HG02571 (cell line): ENCODE data around the gene SLC38A7.
"Not testable (repeated sequence)": the region's sequence is repeated elsewhere in the genome, so short reads cannot be mapped to it uniquely, and the experiment has no call there.

ENCODE experiments used
- ATAC-seq: cut with Tn5 transposase; IDR thresholded peaks from one replicate; pipeline ENCODE4 v1.9.1; 2021; ENCODE audit warnings: mild to moderate bottlenecking, moderate library complexity; ENCODE audit not compliant: unreplicated experiment

SLC38A7 gene

DNA sequence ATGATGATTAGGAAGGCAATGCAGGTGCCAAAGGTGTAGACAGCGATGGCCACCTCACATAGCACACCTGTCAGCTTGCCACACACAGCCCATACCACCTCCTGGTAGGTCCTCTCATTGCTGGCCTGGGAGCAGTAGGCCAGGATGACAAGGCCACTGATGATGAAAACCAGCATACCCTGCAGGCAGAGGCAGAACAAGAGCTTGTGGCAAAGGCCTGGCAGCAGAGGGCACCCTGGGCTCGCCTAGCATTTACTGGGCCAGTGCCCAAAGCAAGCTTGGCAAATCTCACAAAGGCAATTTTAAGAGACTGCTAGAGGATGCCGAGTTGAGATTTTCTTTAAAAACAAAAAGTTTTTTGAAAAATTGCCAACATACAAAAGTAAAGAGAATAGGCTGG lies 5.9 kb downstream of the SLC38A7 start:
- ATAC-seq, result no peak

DNA sequence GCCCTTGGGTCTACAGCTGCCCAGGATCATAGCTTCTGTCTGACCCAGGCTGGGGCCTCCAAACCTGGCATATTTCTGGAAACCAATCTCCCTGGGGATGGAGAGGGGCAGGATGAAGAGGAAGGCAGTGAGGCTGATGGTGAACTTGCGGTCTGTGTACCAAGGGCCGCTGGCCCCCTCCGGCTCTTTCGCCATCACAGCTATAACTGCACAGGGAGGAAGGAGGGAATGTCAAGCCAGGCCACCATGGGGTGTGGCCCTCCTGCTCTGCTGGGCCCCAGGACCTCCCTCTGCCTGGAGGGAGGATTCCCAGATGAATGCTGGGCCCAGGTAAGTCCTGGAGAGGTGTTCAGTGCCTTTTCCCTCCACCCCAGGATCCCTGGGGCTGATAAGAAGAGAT lies 6.3 kb downstream of the SLC38A7 start:
- no peak for ATAC-seq

DNA sequence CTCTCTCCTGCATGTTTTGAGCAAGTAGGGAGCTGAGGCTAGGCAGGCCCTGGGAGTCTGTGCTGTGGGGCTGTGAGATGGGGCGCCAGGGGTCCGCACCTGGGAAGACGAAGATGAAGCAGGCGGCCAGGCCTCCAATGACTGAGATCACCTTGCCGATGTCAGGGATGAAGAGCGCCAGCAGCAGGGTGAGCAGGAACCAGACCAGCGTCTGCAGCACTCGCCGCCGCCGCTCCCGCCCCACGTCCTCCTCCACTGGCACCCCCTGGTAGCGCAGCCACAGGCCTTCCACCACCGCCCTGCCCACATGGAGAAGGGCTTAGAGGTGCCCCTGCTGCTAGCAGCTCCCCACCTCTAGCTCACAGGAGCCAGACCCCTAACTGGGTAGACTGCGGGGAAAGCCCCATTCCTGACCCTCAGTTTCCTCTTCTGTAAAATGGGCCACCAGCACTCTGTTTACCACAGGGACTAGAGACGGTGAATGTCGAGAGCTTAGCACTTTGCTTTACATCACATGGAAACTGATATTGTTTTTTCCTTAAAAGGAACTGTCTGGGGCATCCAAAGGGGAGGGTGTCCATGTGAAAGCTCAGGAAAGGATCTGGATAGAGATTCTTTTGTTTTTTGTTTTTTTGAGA lies 13.5 kb downstream of the SLC38A7 start:
- no peak for ATAC-seq

DNA sequence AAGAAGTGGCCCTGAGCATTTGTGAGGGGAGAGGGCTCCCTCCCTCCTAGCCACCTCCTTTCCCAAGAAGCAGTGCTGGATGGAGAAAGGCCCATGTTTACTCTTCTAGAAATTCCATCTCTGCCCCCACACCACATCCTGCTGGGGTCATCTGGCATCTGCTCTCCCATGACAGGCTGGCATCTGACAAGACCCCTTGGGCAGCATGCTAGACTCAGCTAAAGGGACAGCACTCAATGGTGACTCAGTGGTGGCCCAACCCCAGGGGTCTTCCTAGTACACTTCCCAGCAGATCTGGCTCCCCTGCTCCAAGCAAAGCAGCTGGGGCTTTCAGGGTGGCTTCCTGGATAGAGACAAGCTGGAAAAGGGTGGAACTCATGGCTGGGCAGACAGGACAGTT lies 14.4 kb downstream of the SLC38A7 start:
- ATAC-seq, result no peak

DNA sequence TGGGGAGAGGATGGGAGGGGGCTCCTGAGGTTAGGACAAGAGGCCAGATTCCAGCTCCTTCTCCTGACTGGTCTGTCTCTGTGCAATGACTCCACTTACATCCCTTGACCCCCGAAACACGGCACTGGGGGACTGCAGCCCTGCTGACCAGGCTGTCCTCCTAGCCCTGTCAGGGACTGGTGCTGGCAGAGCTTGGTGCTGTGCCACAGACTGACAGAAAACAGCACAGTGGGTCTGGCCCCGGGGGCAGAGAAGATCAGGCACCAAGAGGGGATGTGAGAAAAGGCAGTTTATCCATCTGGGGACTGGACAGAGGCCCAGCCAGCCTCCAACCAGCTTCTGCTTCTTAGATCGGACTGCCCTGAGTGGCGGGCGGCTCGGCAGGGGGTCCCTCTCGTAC lies 19.4 kb downstream of the SLC38A7 start:
- ATAC-seq, result no peak

DNA sequence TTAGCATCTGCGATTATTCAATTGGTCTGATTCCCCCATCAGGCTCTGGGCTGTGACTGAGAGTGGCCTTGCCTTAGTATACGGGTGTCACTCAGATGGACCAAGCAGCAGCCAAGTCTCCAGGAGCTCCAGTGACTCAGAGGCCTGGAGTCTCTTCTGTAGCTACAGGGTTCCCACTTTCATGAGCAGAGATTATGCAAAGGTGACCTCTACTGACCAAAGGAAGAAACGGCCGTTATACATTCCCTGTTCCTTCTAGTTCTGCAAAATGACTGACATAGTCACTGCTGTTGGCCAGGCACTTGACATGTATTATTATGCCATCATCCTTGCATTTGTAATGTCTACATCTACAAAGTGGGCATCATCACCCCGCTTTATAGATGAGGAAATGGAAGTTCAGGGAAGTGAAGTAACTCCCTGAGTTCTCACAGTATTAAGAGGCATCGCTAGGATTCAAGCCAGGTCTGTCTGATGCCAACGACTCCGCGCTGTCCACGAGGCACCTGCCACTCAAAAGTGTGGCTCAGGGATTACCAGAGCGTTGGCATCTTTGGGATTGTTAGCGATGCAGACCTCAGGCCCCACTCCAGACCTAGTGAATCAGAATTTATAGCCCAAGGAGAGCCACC lies 23.3 kb downstream of the SLC38A7 start:
- ATAC-seq, result peak; percentile 78

DNA sequence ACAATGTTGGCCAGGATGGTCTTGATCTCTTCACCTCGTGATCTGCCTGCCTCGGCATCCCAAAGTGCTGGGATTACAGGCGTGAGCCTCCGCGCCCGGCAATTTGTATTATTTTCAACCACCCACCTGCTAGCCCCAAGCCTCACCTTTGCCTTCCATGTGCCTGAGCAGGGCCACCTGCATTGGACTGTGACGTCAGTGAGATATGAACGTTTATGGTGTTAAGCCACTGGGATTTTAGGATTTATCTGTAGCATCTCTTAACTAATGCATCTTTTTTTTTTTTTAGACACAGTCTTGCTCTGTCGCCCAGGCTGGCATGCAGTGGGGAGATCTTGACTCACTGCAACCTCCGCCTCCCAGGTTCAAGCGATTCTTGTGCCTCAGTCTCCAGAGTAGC lies 24.7 kb downstream of the SLC38A7 start:
- ATAC-seq, result not testable (repeated sequence)

DNA sequence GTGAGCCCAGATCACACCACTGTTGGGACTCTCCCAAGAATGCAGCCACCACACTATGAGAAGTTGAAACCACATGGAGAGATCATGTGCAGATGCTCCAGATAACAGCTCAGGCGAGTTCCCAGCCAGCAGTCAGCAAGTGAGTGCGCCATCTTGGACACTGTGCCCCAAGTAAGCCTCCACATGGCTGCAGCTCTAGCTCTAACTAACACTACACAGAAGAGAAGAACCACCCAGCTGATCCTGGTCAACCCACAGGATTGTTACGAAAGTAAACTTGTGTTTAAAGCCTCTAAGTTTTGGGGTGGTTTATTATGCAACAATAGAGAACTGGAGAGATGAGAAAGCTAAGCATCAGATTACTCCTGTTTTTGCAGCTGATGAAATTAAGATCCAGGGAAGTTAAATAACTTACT lies 25.8 kb downstream of the SLC38A7 start:
- ATAC-seq, result no peak

DNA sequence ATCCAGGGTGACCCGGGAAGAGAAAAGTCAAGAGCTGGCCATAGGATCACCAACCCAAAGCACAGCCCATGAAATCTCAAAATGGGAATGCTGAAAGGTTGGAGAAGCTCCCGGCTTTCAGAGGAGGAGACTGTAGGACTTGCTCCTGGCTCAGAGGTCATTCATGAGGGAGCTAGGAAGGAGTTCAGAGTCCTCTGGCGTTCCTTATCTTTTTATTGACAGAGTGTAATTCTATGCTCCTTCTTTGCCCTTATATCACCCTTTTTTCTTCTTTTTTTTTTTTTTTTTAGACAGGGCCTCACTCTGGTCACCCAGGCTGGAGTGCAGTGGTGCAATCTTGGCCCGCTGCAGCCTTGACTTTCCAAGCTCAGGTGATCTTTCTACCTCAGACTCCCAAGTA lies 27.7 kb downstream of the SLC38A7 start:
- no peak for ATAC-seq

DNA sequence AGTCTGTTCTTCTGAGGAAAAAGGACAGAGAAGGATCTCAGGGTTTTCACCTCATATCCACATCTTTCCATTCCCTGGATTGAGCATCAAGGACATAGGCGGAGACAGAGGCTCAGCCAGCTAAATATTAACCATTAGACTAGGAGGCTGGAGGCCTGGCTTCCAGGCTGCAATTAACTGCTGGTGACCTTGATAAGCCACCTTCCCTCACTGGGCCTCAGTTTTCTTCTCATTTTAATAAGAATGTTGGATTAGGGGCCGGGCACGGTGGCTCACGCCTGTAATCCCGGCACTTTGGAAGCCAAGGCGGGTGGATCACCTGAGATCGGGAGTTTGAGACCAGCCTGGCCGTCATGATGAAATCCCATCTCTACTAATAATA lies 29.4 kb downstream of the SLC38A7 start:
- ATAC-seq, result no peak

DNA sequence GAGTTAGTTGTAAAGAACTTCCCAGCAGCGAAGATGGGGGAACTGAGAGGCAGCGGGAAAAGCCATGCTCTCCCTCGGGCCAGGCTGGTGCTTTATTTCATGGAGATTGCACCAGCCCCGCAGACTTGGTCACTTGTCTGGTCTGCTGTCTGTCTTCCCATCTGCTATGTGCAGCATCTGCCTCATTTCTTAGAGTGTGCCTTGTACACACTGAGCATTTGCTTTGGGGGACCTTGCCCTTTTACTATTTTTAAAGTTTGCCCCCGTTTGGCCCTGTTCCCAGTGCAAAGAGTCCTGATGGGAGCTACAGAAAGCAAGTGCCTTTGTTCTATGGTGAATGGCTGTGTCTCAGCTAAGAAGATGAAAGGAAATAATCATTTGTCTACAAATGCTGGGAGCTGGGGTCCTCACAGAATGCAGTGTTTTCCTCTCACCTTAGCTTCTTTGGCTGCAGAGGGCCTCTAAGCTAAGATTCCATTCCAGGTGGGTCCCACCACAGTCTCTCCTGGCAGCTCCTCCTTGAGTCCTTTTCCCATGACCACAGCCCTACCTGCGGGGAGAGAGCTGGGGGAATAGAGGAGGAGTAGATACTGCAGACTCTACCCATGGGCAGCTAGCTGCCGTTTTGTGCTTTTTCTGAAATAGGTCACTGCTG lies 29.9 kb downstream of the SLC38A7 start:
- no peak for ATAC-seq

DNA sequence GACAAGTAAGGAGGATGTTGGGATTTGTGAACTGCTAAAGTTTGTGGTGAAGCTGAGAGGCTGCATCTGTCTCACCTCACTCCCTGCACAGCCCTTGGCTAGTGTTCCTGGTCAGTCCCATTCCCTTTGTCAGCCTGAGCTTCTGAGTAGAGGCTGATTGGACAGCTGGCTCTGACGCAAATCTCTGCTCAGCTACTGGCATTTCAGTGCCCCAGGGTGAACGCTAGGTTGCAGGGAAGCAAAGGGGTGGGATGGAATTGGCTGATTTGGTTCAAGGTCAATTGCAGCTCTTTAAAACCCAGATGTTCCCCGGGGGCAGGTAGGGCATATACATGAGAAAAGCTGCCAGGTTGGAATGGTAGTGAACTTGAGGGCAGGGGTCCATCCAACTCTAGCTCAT lies 31.8 kb downstream of the SLC38A7 start:
- no peak for ATAC-seq

DNA sequence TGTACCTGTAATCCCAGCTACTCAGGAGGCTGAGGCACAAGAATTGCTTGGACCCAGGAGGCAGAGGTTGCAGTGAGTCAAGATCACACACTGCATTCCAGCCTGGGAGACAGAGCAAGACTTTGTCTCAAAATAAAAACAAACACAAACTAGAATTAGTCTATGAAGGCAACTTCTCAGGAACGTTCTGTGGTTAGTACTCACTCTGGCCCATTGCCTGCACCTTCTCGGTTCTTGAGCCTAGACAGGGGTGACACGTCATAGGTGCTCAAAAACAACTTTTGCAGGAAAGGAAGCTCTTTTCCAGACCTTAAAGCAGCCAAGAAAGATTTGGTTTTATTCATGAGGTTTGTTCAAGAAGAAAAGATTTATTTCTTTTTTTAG lies 32.6 kb downstream of the SLC38A7 start:
- ATAC-seq, result no peak

DNA sequence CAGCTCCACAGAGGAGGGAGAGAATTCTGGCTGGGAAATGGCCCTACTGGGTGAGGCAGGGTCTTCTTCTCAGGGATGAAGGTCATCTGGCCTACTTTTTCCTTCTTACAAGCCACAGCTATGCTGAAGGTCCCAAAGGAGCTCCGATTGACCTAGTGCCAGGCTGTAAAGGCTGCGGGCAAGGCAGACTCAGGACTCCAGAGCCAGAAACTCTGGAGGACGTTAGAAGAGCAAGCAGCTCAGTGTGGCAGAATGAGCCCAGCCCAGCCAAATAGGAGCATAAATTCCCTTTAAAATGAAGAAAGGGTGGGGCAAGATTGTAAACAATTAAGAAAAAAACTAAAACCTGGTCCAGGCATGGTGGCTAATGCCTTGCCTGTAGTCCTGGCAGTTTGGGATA lies 34.9 kb downstream of the SLC38A7 start:
- ATAC-seq, result no peak

DNA sequence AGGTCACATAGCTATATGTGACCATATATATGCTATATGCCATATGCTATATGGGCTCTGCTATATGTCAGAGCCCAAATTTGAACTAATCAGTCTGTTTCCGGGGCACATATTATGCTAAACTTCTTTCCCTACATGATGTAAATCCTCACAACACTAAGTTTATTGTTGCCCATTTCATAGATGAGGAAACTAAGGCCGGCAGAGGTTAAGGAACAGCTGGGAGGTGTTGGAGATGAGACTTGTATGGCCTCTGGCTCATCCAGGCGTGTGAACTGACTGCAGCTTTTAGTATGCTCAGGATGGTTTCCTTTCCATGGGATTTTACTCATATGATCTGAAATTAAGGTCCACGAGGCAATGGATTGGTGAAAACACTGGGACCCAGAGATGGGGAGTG lies 37.5 kb downstream of the SLC38A7 start:
- no peak for ATAC-seq

DNA sequence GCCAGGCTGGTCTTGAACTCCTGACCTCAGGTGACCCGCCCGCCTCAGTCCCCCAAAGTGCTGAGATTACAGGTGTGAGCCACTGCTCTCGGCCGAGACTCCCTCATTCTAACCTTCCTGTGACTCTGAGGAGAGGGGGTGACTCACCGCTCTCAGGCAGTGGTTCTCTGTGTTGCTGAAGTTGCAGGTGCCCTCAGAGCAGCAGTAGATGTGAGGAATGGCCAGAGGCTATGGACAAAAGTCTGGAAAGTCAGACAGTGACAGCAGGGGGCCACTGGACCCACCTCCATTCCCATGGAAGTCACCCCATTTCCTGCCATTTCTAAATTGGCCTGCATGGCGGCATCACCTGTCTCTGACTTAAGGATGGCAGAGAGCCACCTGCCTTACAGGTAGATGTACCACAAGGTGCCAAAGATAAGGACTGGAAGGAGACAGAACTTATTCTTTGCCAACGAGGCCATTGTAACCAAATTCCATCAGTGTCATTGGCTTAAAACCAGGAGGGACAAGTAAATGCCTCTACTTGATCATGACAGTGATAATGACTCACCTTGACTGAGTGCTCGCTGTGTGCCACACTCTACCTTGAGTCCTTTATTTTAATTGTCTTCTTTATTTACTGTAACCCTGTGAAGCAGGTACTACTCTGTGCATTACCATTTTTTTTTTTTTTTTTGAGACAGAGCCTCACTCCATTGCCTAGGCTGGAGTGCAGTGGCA lies 39.6 kb downstream of the SLC38A7 start:
- no peak for ATAC-seq

DNA sequence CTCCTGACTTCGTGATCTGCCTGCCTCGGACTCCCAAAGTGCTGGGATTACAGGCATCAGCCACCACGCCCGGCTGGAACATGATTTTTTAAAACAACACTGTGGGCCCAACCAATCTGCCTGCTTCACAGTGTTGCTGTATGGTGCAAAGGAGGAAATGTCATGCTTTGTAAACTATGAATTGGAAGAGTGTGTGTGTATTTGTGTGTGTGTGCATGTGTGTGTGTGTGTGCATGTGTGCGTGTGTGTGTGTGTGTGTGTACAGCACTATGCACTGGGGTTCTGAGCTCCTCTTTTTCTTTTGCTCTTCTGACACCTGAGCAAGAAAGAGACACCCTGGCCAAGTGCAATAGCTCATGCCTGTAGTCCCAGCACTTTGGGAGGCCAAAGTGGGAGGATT lies 40.5 kb downstream of the SLC38A7 start:
- no peak for ATAC-seq

DNA sequence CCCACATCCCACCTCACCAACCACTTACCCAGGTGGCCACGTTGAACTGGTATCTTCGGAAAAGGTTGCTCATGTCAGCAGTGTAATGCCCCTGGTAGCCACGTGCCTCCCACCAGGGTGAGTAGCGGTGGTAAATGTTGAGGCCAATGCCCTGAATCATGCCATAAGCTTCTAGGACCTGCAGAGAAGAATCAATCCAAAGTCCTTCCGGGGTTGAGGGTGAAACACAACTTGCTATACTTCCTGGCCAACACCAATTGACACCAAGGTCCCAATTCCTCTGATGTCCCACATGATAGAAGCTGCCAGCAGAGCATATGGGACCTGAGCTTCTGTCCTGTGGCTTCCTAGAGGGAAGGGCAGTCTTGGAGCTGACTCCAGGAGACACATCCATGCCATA lies 43.6 kb downstream of the SLC38A7 start:
- ATAC-seq, result no peak

DNA sequence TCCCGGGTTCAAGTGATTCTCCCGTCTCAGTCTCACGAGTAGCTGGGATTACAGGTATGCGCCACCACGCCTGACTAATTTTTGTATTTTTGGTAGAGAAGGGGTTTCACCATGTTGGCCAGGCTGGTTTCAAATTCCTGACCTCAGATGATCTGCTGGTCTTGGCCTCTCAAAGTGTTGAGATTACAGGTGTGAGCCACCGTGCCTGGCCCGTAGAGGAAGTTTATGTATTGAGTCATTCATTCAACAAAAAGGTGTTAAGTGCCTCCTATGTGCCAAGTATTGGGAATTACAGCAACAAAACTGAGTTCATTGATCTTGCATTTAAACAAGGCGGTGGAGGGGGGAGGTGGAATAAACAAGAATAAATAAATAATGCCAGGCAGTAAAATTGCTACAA lies 44.7 kb downstream of the SLC38A7 start:
- ATAC-seq, result no peak

DNA sequence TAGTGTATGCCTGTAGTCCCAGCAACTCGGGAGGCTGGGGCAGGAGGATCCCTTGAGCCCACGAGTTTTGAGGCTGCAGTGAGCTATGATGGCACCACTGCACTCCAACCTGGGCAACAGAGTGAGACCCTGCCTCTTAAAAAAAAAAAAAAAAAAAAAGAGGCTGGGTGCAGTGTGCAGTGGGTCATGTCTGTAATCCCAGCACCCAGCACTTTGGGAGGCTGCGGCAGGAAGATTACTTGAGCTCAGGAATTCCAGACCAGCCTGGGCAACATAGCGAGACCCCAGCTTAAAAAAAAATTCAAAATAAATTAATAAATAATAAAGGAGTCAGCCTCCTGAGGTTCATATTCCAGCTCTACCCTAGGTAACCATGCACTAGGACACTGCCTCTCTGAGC lies 45.3 kb downstream of the SLC38A7 start:
- ATAC-seq, result no peak

DNA sequence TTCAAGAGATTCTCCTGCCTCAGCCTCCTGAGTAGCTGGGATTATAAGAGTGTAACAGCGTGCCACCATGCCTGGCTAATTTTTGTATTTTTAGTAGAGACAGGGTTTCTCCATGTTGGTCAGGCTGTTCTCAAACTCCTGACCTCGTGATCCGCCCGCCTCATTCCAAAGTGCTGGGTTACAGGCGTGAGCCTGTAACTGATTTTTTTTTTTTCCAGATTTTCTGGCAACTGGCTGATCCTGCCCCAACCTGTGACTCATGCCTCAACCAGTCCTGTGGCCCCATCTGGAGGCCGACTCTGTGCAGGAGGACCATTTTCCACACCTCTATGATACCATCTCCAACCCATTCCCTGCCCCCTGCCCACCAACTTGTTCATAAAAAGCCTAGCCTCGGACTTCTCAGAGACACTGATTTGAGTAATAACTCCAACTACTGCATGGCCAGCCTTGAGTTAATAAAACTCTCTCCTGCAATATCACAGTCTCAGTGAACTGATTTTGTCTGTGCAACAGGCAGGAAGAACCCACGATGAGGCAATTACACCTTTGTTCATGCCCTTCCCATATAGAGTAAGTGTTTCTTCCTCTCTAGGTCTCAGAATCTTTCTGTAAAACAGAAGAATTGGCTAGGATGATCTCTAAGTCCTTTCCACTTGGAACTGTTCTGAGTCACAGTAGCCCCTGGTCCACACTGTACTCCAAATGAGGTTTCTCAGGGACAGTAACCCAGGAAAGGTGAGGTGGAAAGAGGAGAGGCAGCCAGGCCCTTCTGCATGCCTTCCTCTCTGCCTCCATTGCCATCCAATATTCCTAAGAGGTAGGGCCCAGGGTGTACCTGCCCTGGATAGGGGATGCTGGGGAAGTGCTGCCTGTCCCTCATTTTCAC lies 46.2 kb downstream of the SLC38A7 start:
- no peak for ATAC-seq
